GM12878 (cell line): Measurements from ENCODE around the gene PATJ.

Experiments used
- EZH2 ChIP-seq: IDR thresholded peaks from 2 replicates; pipeline ENCODE4 v1.6.1; 2012; ENCODE audit warnings: low read depth, mild to moderate bottlenecking, control low read depth, inconsistent platforms, low read length, borderline replicate concordance; ENCODE audit not compliant: control insufficient read depth
- JUND ChIP-seq: IDR thresholded peaks from 2 replicates; pipeline ENCODE4 v1.6.1; 2012; ENCODE audit warnings: low read depth, mild to moderate bottlenecking, low read length, improper control_type of control experiment, moderate library complexity
- TF ChIP-seq, protein P1 (sequence below): fragments of 450-650 bp; IDR thresholded peaks from 2 replicates; pipeline ENCODE4 v1.6.1; 2017; ENCODE audit warnings: borderline replicate concordance
- TF ChIP-seq, protein P2 (sequence below): IDR thresholded peaks from 2 replicates; pipeline ENCODE4 v1.6.1; 2012; ENCODE audit warnings: mild to moderate bottlenecking, low read depth, low read length

DNA sequence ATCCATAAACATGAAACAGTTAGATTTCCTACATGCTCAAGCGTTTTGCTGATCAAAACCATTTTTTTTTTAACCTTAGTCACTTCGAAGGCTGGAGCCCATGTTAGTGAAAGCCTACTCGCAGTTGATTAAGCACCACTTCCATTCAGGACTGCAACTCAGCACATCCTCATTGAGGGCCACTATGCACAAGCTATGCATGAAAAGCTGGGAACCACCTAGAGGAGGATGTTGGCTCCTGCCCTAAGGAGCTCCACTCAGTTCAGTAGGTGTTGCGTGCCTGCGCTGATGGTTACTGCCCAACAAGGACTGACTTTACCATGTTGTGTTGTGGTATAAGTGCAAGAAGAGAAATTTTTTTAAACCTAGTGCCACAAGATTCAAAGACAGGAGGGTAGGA is 271.0 kb downstream of the PATJ start:
- TF ChIP-seq, protein P1, sequence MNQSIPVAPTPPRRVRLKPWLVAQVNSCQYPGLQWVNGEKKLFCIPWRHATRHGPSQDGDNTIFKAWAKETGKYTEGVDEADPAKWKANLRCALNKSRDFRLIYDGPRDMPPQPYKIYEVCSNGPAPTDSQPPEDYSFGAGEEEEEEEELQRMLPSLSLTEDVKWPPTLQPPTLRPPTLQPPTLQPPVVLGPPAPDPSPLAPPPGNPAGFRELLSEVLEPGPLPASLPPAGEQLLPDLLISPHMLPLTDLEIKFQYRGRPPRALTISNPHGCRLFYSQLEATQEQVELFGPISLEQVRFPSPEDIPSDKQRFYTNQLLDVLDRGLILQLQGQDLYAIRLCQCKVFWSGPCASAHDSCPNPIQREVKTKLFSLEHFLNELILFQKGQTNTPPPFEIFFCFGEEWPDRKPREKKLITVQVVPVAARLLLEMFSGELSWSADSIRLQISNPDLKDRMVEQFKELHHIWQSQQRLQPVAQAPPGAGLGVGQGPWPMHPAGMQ: no peak
- TF ChIP-seq, protein P2, sequence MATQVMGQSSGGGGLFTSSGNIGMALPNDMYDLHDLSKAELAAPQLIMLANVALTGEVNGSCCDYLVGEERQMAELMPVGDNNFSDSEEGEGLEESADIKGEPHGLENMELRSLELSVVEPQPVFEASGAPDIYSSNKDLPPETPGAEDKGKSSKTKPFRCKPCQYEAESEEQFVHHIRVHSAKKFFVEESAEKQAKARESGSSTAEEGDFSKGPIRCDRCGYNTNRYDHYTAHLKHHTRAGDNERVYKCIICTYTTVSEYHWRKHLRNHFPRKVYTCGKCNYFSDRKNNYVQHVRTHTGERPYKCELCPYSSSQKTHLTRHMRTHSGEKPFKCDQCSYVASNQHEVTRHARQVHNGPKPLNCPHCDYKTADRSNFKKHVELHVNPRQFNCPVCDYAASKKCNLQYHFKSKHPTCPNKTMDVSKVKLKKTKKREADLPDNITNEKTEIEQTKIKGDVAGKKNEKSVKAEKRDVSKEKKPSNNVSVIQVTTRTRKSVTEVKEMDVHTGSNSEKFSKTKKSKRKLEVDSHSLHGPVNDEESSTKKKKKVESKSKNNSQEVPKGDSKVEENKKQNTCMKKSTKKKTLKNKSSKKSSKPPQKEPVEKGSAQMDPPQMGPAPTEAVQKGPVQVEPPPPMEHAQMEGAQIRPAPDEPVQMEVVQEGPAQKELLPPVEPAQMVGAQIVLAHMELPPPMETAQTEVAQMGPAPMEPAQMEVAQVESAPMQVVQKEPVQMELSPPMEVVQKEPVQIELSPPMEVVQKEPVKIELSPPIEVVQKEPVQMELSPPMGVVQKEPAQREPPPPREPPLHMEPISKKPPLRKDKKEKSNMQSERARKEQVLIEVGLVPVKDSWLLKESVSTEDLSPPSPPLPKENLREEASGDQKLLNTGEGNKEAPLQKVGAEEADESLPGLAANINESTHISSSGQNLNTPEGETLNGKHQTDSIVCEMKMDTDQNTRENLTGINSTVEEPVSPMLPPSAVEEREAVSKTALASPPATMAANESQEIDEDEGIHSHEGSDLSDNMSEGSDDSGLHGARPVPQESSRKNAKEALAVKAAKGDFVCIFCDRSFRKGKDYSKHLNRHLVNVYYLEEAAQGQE: no peak
- TF ChIP-seq EZH2: no peak
- TF ChIP-seq JUND: no peak
